SK-N-MC (cell line): ENCODE results near the gene FASTKD2.

Experiments
- EZH2 ChIP-seq: fragments of 200-600 bp; sonication (generic); IDR thresholded peaks from one replicate; pipeline ENCODE4 v1.6.1; 2017; ENCODE audit warnings: antibody characterized with exemption
- FOXP2 ChIP-seq: optimal IDR thresholded peaks from 2 replicates; pipeline ENCODE3; 2011; ENCODE audit warnings: mild to moderate bottlenecking, moderate library complexity; ENCODE audit not compliant: insufficient read depth; ENCODE audit errors: extremely low read length, control extremely low read depth
- POLR2AphosphoS5 ChIP-seq: IDR thresholded peaks from 2 replicates; pipeline ENCODE4 v1.6.1; 2012; ENCODE audit warnings: mild to moderate bottlenecking, low read depth, low read length, borderline replicate concordance

DNA sequence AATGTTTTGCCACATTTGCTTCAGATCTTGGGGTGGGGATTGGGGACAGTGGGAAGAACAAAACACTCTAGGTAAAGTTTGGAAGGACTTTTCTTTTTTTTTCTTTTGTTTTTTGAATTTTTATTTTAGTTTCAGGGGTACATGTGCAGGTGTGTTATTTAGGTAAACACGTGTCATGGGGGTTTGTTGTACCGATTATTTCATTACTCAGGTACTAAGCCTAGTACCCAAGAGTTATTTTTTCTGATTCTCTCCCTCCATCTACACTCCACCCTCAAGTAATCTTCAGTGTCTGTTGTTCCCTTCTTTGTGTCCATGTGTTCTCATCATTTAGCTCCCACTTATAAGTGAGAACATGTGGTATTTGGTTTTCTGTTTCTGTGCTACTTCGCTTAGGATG, 73.3 kb downstream of the FASTKD2 start:
- TF ChIP-seq EZH2 (no peak), POLR2AphosphoS5 (no peak), FOXP2 (no peak)
